ENCODE measurements around the gene EPB41L2. TPM values are rescaled to one million over a fixed set of nuclear protein-coding genes. Genes with fewer than 3 reads are reported as not detected.

The EPB41L2 gene
- total RNA-seq, 1 donor from 2014 or later = 61.8 TPM

GRCh38 chr6:131004387-131004755, 58.7 kb downstream of the EPB41L2 start:
- H3F3A ChIP-seq (ENCODE audit: low read depth) = peaks cover 4% of the 10 kb centered on the region
- H3K36me3 Mint-ChIP-seq = peaks cover 15% of the 10 kb centered on the region
- H3K79me2 ChIP-seq (ENCODE audit: low read depth) = peaks cover 47% of the 10 kb centered on the region
- H3K4me2 ChIP-seq = peak overlapping the region; percentile 34
- peaks cover 27% of the 10 kb centered on the region for H3K9me3 Mint-ChIP-seq
- no peak overlapping the region for H2AFZ ChIP-seq (replicated peaks)
- no peaks in the 10 kb centered on the region for H3K36me3 ChIP-seq
- H3K27ac Mint-ChIP-seq = no peak overlapping the region
- H3K4me1 Mint-ChIP-seq = peaks cover 20% of the 10 kb centered on the region
- no peak overlapping the region for H3K4me3 ChIP-seq
- no peaks in the 10 kb centered on the region for H4K20me1 ChIP-seq (ENCODE audit: low read depth)
- TF ChIP-seq EZH2 (IDR thresholded peaks at IDR 0.05) (no peak), CTCF (IDR thresholded peaks at IDR 0.05) (no peak), EZH2phosphoT487 (IDR thresholded peaks at IDR 0.05) (no peak)
- H3K9me3 ChIP-seq (ENCODE audit: low read depth) = peaks cover 16% of the 10 kb centered on the region
- no peak overlapping the region for H3K4me3 Mint-ChIP-seq
- no peak for DNase-seq (ENCODE audit: low spot score)
- no peak overlapping the region for H3K27ac ChIP-seq
- no peaks in the 10 kb centered on the region for H3K27me3 ChIP-seq
- H3K9ac ChIP-seq = no peak overlapping the region
- peaks cover 31% of the 10 kb centered on the region for H3K4me1 ChIP-seq
- H3K27me3 Mint-ChIP-seq (ENCODE audit: insufficient read depth, low read depth) = peaks cover 4% of the 10 kb centered on the region

GRCh38 chr6:131003488-131004386, 59.3 kb downstream of the EPB41L2 start:
- Histone ChIP-seq H3K79me2 (ENCODE audit: low read depth) (peaks cover 49% of the 10 kb centered on the region), H3K9ac (no peak overlapping the region)
- peaks cover 22% of the 10 kb centered on the region for H3K9me3 Mint-ChIP-seq

GRCh38 chr6:131002661-131002980, 60.4 kb downstream of the EPB41L2 start:
- H3K27ac ChIP-seq = no peak overlapping the region
- H3K9me3 ChIP-seq (ENCODE audit: low read depth) = peaks cover 6% of the 10 kb centered on the region
- TF ChIP-seq EZH2phosphoT487 (IDR thresholded peaks at IDR 0.05) = no peak
- no peak for TF ChIP-seq CTCF (IDR thresholded peaks at IDR 0.05)
- H3K9ac ChIP-seq = no peak overlapping the region
- H4K20me1 ChIP-seq (ENCODE audit: low read depth) = peaks cover 13% of the 10 kb centered on the region
- Mint-ChIP-seq H3K9me3 (peaks cover 16% of the 10 kb centered on the region), H3K4me3 (no peak overlapping the region), H3K36me3 (peaks cover 11% of the 10 kb centered on the region), H3K27me3 (ENCODE audit: insufficient read depth, low read depth) (no peaks in the 10 kb centered on the region), H3K27ac (no peak overlapping the region), H3K4me1 (peaks cover 21% of the 10 kb centered on the region)
- H3K27me3 ChIP-seq = no peaks in the 10 kb centered on the region
- peaks cover 4% of the 10 kb centered on the region for H3F3A ChIP-seq (ENCODE audit: low read depth)
- no peak overlapping the region for H2AFZ ChIP-seq (replicated peaks)
- H3K36me3 ChIP-seq = no peaks in the 10 kb centered on the region
- H3K4me3 ChIP-seq = no peak overlapping the region
- DNase-seq (ENCODE audit: low spot score) = no peak
- H3K79me2 ChIP-seq (ENCODE audit: low read depth) = peaks cover 57% of the 10 kb centered on the region
- H3K4me2 ChIP-seq = peak overlapping the region; percentile 26
- H3K4me1 ChIP-seq = peaks cover 39% of the 10 kb centered on the region

More at GRCh38 chr6:131003488-131004386, 59.3 kb downstream of the EPB41L2 start:
- H3K4me3 ChIP-seq = no peak overlapping the region
- H3K4me2 ChIP-seq = peak overlapping the region; percentile 34
- Mint-ChIP-seq H3K36me3 (peaks cover 15% of the 10 kb centered on the region), H3K27ac (no peak overlapping the region), H3K4me1 (peaks cover 20% of the 10 kb centered on the region), H3K4me3 (no peak overlapping the region), H3K27me3 (ENCODE audit: insufficient read depth, low read depth) (peaks cover 4% of the 10 kb centered on the region)
- H3K9me3 ChIP-seq (ENCODE audit: low read depth) = peaks cover 16% of the 10 kb centered on the region
- peaks cover 4% of the 10 kb centered on the region for H3F3A ChIP-seq (ENCODE audit: low read depth)
- TF ChIP-seq CTCF (IDR thresholded peaks at IDR 0.05) (no peak), EZH2phosphoT487 (IDR thresholded peaks at IDR 0.05) (no peak), EZH2 (IDR thresholded peaks at IDR 0.05) (no peak)
- H3K27ac ChIP-seq = peak overlapping the region; percentile 41
- peaks cover 2% of the 10 kb centered on the region for H4K20me1 ChIP-seq (ENCODE audit: low read depth)
- H3K4me1 ChIP-seq = peaks cover 31% of the 10 kb centered on the region
- no peak overlapping the region for H2AFZ ChIP-seq (replicated peaks)
- DNase-seq (ENCODE audit: low spot score) = peak; percentile 15
- H3K27me3 ChIP-seq = no peaks in the 10 kb centered on the region
- H3K36me3 ChIP-seq = no peaks in the 10 kb centered on the region
